Astrocyte of the cerebellum (primary cell): ENCODE results near the gene UGT2B7.
A peak's percentile ranks its signal among the peaks of the same experiment; 100 is the strongest.
"Not testable (repeated sequence)": the region's sequence is repeated elsewhere in the genome, so short reads cannot be mapped to it uniquely, and the experiment has no call there.

Experiments used
- DNase-seq: peaks from one replicate; pipeline ENCODE4 v3.0.0-alpha.2; 2011; ENCODE audit warnings: low read depth
- H3K4me3 ChIP-seq: 2 replicates; pipeline ENCODE4 v1.5.1; 2011; ENCODE audit warnings: mild to moderate bottlenecking, low read depth, low read length, moderate library complexity
- CTCF ChIP-seq: IDR thresholded peaks from 2 replicates; pipeline ENCODE4 v1.5.1; 2012; ENCODE audit warnings: low read length, low read depth, moderate library complexity, mild to moderate bottlenecking; ENCODE audit errors: missing control alignments
- in situ Hi-C: cut with HindIII; loops from 2 replicates; pipeline ENCODE4 v1.10.0; 2017; ENCODE audit warnings: low sequenced_read_pairs

The UGT2B7 gene

GRCh38 chr4:69096111-69096656 is at the start of gene UGT2B7:
Gene UGT2B7, plus strand, starts transcription at chr4:69096474. Its CDS starts 47 bp downstream, at chr4:69096521.
- in situ Hi-C loops: no loop called here
- no peak for DNase-seq
- no peak within 1 kb of the TSS for H3K4me3 ChIP-seq
- no peak for TF ChIP-seq CTCF

- no peak for DNase-seq
Measured at GRCh38 chr4:69049860-69050259, 46.4 kb upstream of the UGT2B7 start.

GRCh38 chr4:69050853-69051575 is 45.3 kb upstream of the UGT2B7 start:
- H3K4me3 ChIP-seq, DNase-seq, in situ Hi-C loops: not testable (repeated sequence)

More at GRCh38 chr4:69049860-69050259, 46.4 kb upstream of the UGT2B7 start:
- TF ChIP-seq CTCF: no peak
- in situ Hi-C loops: no loop called here
- no peak overlapping the region for H3K4me3 ChIP-seq

- in situ Hi-C loops: no loop called here
- TF ChIP-seq CTCF: no peak
- DNase-seq: no peak
- H3K4me3 ChIP-seq: no peak overlapping the region
Measured at GRCh38 chr4:69051576-69051943, 44.7 kb upstream of the UGT2B7 start.

GRCh38 chr4:69053309-69053885 is 42.9 kb upstream of the UGT2B7 start:
- in situ Hi-C loops, H3K4me3 ChIP-seq, DNase-seq: not testable (repeated sequence)

- H3K4me3 ChIP-seq, DNase-seq, in situ Hi-C loops: not testable (repeated sequence)
Measured at GRCh38 chr4:69054033-69054432, 42.2 kb upstream of the UGT2B7 start.

GRCh38 chr4:69054578-69055200 is 41.6 kb upstream of the UGT2B7 start:
- TF ChIP-seq CTCF: no peak
- peak; percentile 41 for DNase-seq
- H3K4me3 ChIP-seq: no peak overlapping the region
- in situ Hi-C loops: no loop called here

GRCh38 chr4:69056150-69056549 is 40.1 kb upstream of the UGT2B7 start:
- no peak for TF ChIP-seq CTCF
- in situ Hi-C loops: no loop called here
- DNase-seq: no peak
- no peak overlapping the region for H3K4me3 ChIP-seq
